Stimulated activated CD8-positive, alpha-beta memory T cell treated with anti-CD3 and anti-CD28 coated beads, Interleukin-4, amount 100 ng/mL, for 1 hour (primary cell): Measurements from ENCODE around the gene BRIP1.
"Not testable (repeated sequence)": the region's sequence is repeated elsewhere in the genome, so short reads cannot be mapped to it uniquely, and the experiment has no call there.

Source experiments
- DNase-seq, 2 donors: peaks; one replicate each; pipeline ENCODE4 v3.0.0-alpha.2; 2020; ENCODE audit warnings: low read depth in 2 of 2, low spot score in 1 of 2

BRIP1 gene

DNA sequence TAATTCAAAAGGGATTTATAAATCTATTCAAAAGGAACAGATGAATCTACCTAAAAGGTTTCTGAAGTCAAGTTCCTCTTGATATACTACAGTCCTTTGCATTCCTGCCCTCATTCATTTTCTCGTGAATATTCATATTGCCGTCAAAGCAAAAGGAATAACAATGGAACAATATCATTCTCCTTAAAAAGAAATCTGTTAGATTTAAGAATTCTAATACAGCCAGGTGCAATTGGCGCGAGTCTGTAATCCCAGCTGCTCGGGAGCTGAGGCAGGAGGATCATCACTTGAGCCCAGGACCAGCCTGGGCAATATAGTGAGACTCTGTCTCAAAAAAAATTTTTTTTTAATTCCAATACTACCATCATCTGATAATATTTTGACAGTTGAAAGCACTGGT lies 130.3 kb downstream of the BRIP1 start:
- no peak for DNase-seq

DNA sequence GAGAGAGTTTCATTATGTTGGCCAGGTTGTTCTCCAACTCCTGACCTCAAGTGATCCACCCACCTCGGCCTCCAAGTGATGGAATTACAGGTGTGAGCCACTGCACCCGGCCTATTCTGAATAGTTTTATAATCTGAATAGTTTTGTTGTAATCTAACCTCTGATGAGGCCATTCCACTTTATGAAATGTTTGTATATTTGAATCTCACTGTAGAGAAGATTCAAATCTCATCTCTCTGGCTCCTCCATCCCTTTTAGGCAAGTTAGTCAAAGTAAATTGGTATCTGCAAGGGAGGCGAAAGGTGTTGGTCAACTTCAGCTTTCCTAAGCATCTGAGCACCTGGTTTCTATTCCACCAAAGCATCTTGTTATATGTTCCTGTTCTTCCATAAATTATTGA lies 131.2 kb downstream of the BRIP1 start:
- DNase-seq: no peak

DNA sequence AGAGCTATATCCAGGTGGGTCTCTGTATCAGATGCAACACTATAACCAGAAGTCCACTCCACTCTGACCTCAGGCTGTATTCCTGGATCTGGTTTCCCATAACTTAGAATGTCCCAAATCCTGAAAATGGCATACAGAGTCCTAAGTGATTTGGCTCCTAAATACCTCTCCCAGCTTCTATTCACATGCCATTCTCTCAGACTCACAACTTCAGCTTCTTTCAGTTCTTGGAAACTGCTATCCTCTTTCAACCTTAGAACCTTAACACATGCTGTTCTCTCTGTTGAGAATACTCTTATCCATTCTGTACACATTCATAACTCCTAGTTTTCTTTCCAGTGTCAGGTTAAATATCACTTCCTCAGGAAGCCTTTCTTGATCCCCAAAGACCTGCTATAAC lies 132.0 kb downstream of the BRIP1 start:
- no peak for DNase-seq

DNA sequence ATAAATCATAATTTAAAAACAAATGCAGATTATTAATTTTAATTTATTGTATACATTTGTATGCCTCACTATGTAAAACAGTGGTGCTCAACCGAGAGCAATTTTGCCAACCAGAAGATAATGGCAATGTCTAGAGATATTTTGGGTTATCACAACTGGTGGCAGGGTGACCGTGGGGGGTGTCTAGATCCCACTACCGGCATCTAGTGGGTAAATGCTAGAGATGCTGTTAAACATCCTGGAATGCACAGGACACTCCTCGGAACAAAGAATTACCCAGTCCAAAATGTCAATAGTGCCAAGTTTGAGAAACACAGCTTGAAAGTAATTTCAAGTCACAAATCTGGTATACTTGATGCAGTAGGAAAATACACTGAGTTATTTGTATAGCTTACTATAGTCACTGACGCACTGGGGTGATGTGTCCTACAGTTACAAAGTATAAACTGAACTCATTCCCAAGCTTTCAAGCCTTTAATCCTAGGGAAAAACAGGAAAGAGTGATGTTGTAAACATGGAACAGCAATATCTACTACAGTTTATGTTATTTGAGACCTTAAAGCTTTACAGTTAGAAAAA lies 133.5 kb downstream of the BRIP1 start:
- no peak for DNase-seq

DNA sequence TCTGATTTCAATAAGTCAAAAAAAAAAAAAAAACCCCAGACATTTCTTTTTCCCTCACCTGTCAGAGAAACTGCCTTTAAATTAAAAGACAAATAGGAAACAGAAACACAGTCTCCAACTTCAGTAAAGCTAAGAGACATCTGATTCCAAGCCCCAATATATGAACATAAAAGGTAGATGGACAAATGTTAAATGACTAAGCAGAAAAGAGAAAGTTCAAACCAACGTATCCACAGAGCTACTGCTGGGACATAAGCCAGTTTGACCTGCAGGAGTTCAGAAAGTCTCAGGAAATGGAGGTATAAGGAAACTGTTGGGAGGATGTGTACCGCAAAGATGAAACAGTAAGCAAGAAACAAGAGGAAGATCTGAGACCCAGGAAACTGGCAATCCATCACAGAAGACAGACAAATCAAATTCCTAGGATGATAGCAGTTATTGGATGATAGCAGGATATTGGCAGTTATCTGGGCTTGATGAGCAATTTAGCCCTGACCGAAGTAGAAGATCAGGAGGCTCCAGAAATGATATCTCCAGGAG lies 135.0 kb downstream of the BRIP1 start:
- DNase-seq: no peak

DNA sequence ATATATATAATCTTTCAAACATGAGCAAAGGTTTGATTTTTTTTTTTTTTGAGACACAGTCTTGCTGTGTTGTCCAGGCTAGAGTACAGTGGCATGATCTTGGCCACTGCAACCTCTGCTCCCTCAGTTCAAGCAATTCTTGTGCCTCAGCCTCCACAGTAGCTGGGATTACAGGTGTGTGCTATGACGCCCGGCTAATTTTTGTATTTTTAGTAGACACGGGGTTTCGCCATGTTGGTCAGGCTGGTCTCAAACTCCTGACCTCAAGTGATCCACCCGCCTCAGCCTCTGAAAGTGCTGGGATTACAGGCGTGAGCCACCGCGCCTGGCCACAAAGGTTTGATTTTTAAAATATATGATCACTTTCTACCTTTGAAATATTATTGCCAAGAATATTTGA lies 135.5 kb downstream of the BRIP1 start:
- DNase-seq: not testable (repeated sequence)

DNA sequence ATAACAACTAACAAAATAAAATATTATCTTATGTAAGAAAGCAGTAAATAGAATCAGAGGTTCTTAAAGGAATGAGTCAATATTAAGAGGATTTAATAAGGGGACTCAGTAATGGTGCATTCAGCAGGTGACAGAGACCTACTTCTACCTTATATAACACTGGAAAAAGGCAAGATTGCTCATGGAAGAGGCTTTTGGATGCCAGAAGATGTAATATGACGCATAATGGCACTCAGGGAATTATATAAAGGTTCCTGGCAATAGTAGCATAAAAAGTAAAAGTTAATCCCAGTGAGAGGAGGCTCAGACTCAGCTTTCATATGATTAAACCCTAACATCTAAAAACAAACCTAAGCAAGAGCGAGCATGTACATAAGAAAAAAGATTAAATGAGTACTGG lies 136.4 kb downstream of the BRIP1 start:
- DNase-seq: no peak

DNA sequence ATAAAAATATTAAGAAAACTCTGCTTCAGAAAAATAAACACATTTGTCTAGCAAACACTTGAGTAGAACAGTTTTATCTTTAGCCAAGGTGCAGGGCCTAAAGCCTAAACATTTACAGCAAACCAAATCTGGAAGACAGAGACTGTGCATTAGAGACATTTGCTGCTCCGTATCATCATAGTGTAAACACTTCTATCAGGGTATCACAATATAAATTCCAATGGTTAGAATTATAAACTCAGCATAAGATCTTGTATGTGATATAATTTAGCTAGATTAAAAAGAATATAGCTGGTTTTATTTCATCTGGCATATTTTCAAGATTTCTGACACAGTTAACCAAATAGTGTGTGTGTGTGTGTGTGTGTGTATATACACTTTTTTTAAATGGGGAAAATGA lies 138.6 kb downstream of the BRIP1 start:
- DNase-seq: no peak

DNA sequence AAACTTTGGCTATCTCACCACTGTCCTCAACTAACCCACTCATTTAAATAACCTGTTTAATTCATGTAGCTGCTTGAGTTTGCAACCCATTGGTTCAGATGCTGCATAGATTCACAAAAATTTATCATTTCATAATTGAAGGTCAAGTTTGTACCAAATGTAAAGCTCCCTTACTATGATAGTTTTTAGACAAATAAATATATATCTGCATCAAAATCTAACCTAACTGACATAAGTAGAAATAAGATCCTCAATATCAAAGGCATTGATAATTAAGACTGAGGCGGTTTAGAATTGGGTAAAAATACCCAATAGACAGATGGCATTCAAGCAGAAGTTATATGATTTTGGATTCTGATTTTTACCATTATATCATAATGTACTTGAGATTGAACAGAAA lies 139.4 kb downstream of the BRIP1 start:
- DNase-seq: no peak

DNA sequence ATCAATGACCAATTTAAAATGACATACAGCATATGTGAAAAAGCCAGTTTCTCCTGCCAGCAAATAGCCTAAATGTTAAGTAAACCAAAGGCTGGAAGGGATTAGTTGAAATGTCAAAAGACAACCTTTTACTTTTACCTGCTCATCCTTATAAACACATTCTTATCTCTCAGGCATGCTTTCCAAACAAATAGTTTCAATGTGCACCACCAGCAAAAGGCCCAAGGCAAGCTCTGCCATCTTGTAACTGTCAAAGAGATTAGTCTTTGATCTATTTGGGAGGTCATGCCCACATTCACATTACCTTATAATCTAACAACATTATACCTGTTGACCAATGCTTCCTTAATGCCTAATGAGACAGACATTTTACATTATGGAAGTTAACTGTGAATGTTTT lies 140.1 kb downstream of the BRIP1 start:
- DNase-seq: no peak

DNA sequence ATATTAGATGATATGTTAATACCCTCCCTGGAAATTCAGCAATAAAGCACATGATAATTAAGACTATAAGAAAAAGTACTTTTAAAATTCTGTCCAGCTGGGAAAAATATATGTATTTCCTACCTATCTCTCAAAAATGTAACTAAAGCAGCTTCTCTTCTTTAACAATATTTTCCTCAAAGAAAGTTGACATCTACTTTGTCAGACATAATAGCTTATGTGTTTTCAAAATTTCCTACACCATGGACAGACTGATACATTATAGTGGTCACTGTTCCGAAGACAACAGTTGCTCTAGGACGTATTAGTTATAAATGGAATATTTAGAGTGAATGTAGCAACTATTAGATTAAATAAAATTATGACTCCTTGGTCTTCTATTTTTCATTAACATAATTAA lies 140.9 kb downstream of the BRIP1 start:
- no peak for DNase-seq

DNA sequence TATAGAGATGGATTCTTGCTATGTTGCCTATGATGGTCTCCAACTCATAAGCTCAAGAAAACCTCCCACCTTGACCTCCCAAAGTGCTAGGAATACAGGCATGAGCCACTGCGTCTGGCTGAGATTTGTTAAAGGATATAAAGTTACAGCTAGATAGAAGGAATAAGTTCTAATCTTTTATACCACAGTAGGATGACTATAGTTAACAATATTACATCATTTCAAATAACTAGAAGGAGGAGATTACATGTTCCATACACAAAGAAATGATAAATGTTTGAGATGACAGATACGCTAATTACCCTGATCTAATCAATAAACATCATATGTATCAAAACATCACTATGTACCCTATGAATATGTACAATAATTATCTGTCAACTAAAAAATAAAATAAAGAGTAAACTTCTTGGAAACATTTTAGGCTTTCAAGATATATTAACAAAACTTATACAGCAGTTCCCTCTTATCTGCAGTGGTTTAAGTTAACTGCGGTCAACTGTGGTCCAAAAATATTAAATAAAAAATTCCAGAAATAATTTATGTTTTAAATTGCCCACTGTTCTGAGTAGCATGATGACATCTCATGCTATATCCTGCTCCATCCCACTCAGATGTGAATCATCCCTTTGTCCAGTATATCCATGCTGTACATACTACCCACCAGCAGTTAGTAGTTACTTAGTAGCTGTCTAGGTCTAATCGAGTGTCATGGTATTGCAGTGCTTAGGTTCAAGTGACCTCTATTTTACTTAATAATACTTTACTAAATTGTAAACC lies 143.1 kb downstream of the BRIP1 start:
- DNase-seq: no peak

DNA sequence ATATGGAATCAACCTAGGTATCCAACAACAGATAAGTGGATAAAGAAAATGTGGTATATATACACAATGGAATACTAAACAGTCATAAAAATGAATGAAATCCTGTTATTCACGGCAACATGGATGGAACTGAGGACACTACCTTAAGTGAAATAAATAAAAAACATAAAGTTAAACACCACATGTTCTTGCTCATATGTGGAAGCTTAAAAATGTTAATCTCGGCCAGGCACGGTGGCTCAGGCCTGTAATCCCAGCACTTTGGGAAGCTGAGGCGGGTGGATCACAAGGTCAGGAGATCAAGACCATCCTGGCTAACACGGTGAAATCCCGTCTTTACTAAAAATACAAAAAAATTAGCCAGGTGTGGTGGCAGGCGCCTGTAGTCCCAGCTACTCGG lies 144.1 kb downstream of the BRIP1 start:
- DNase-seq: not testable (repeated sequence)

DNA sequence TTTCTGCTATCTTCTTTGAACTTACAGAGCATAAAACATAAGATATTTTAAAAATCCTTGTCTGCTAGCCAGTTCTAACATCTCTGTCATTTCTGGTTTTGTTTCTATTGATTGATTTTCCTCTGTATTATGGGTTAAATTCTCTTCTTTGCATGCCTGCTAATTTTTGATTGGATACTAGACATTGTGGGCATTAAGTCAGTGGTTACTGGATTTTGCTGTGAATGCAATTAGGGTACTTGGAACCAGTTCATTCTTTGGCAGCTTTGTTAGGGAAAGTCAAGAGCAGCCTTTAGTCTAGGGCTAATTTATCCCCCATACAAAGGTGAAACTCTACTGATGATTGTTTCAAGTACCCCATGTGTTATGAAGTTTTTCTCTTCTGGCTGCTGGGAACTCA lies 145.3 kb downstream of the BRIP1 start:
- no peak for DNase-seq

DNA sequence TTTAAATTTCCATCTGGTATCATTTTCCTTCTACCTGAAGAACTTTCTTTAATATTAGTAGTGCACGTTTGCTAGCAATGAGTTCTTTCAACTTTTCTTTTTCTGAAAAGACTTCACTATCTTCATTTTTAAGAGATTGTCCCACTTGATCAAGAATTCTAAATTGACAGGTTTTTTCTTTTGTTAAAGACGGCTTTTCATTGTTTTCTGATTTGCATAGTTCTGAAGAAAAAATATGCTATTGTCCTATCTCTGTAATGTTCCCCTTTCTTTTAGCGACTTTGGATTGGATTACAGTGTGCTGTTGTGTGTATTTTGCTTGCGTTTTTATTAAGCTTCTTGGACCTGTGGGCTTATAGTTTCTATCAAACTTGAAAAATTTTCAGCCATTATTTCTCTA lies 146.0 kb downstream of the BRIP1 start:
- DNase-seq: no peak

DNA sequence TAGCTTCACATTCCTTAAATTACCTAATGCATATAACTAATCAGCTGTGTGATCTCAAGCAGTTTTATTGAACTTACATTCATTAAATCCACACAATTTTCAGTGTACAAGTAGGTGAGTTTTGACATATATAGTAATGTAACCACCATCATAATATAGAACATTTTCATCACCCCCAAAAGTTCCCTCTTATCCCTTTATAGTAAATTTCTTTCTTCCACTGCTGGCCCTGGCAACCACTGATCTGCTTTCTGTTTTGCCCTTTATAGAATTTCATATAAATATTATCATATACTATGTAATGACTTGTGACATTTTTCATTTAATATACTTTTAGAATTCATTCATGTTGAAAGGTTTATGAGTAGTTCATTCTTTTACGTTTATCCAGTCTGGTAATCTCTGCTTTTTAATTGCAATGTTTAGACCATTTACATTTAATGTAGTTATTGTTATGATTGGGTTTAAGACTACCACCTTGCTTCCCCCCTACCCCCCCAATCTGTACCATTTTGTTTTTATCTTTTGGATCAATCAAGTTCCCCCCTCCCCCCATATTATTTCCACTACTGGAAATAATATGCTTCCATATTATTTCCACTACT lies 147.0 kb downstream of the BRIP1 start:
- DNase-seq: no peak

DNA sequence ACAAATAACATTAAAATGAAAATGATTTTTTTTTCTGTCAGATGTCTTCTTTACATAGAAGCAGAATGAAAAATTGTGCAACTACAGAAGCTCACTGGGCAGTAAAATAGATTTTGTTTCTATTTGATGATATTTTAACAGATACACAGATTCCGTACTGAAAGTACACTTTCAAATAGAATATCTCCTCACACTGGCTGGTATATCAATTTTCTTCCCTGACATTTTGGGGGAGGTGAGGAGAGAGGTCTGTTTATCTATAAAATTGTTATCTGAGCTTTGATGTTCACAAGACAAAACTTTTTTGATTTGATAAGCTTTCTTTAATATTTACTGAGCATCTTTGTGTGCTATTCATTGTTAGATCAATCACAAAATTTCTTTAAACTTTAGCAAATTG lies 148.0 kb downstream of the BRIP1 start:
- DNase-seq: no peak

DNA sequence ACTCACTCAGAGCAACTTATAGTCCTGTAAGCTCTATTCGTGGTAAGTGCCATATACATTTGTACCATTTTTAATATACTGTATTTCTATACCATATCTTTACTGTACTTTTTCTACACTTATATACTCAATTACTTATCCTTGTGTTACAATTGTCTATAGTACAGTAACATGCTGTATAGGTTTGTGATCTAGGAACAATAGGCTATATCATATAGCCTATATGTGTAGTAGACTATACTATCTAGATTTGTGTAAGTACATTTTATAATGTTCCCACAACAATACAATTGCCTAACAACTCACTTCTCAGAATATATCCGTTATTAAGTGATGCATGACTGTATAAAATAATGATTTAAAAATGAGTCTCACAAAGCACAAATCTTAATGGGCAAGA lies 149.0 kb downstream of the BRIP1 start:
- DNase-seq: no peak

DNA sequence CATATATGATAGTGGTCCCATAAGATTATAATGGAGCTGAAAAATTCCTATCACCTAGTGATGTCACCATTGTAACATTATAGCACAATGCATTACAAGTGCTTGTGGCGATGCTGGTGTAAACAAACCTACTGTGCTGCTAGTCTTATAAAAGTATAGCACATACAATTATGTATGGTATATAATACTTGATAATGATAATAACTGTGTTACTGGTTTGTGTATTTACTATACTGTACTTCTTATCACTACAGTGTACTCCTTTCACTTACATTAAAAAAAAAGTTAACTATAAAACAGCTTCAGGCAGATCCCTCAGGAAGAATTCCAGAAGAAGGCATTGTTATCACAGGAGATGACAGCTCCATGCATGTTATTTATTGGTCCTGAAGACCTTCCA lies 150.3 kb downstream of the BRIP1 start:
- DNase-seq: no peak

DNA sequence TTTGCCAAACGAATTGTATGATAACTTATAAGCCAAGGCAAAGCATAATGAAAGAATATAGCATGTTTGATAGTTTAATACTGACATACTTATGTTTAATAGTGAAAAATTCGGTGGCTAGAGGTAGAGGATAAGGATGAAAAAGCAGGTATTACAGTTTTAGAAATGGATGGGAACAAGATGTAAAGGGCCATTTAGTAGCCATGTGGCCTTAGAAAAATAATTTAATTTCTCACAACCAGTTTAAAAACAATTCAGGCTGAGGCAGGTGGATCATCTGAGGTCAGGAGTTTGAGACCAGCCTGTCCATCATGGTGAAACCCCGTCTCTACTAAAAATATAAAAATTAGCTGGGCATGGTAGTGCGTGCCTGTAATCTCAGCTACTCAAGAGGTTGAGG lies 152.8 kb downstream of the BRIP1 start:
- no peak for DNase-seq

DNA sequence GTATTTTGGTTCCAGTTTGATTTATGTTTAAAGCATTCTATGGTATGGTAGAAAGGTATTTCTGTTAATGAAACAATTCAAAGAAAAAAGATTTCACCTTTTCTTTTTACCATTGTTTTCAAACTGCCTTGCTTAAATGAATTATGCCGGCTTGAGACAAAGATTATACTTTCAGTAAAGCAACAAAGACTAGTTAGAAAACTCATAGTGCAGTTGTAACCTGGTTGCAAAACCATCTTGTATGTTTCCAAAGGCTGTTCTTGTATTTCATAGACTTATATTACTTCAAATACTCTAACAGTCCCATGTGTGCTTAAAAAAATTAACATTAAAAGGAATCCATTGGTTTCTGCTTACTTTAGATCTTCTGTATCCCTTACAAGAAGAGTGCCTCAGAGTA lies 153.8 kb downstream of the BRIP1 start:
- no peak for DNase-seq

DNA sequence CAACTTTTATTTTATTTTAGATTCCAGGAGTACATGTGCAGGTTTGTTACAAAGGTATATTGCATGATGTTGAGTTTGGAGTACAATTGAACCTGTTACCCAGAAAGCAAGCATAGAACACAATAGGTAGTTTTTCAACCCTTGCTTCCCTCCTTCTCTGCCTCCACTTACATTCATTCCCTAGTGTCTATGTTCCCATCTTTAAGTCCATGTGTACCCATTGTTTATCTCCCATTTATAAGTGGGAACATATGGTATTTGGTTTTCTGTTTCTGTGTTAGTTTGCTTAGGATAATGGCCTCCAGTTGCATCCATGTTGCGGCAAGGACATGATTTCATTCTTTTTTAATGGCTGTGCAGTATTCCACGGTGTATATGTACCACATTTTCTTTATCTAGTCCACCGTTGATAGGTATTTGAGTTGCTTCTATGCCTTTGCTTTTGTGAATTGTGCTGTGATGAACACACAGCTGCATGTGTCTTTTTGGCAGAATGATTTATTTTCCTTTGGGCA lies 158.3 kb downstream of the BRIP1 start:
- DNase-seq: no peak
